MCF 10A (cell line): ENCODE measurements around the gene PARP12. TPM values are rescaled to one million over a fixed set of nuclear protein-coding genes. Genes with fewer than 3 reads are reported as not detected.

Experiments
- BruUV-seq: library from RNA; stranded (reverse); fragments of 400-500 nt; replicated peaks from 2 replicates; lab custom pipeline; 2021; lab: Mats Ljungman, UMichigan
- CTCF ChIA-PET: fragments of 300-600 bp; sonication (Branson Sonifier 250); formaldehyde crosslinking; extraction: SDS; loops from one replicate; lab custom pipeline; 2021; ENCODE audit warnings: antibody characterized with exemption, inconsistent platforms; lab: Yijun Ruan, JAX
- POLR2A ChIA-PET: fragments of 300-600, 350-650 bp; sonication (Branson Sonifier 250); formaldehyde crosslinking; extraction: SDS; loops from one replicate; lab custom pipeline; 2020; ENCODE audit warnings: antibody characterized with exemption, inconsistent platforms; lab: Yijun Ruan, JAX
- DNase-seq: peaks from one replicate; pipeline ENCODE4 v3.0.0-alpha.2; 2018; ENCODE audit not compliant: unreplicated experiment
- H3K27ac Mint-ChIP-seq: one replicate; pipeline ENCODE4 v1.8.0; 2022; ENCODE audit warnings: mild to moderate bottlenecking, low read depth, mixed read lengths; ENCODE audit not compliant: unreplicated experiment
- H3K27me3 Mint-ChIP-seq: one replicate; pipeline ENCODE4 v1.8.0; 2022; ENCODE audit warnings: mixed read lengths; ENCODE audit not compliant: insufficient read depth, unreplicated experiment
- H3K36me3 Mint-ChIP-seq: one replicate; pipeline ENCODE4 v1.8.0; 2022; ENCODE audit warnings: mild to moderate bottlenecking, moderate library complexity, mixed read lengths; ENCODE audit not compliant: insufficient read depth, unreplicated experiment
- H3K4me1 Mint-ChIP-seq: one replicate; pipeline ENCODE4 v1.8.0; 2022; ENCODE audit warnings: mixed read lengths; ENCODE audit not compliant: insufficient read depth, unreplicated experiment
- H3K4me3 Mint-ChIP-seq: one replicate; pipeline ENCODE4 v1.8.0; 2022; ENCODE audit warnings: mild to moderate bottlenecking, moderate library complexity, mixed read lengths; ENCODE audit not compliant: unreplicated experiment
- H3K9me3 Mint-ChIP-seq: one replicate; pipeline ENCODE4 v1.8.0; 2022; ENCODE audit warnings: mixed read lengths; ENCODE audit not compliant: unreplicated experiment
- intact Hi-C: fragments of 100-400 bp; cut with micrococcal nuclease; formaldehyde crosslinking; loops from 2 replicates; pipeline ENCODE4 v1.14.1; 2022
- total RNA-seq: library from RNA; stranded (reverse); gene quantifications from 2 replicates; pipeline ENCODE4 v1.2.3, GENCODE V29; 2022
- TF ChIP-seq, protein P1 (sequence below): fragments of 200-600 bp; IDR thresholded peaks from one replicate; pipeline ENCODE4 v1.8.0; 2022; ENCODE audit warnings: antibody characterized with exemption, mild to moderate bottlenecking; ENCODE audit not compliant: unreplicated experiment

The PARP12 gene
- total RNA-seq, 1 experiment from 2014 or later, result 35.0 TPM

- ChIA-PET CTCF (interaction anchor here (0.6 kb wide), 2 partner anchors 12 to 19 kb away, joined by 3 read pairs; no protein-coding TSS in a partner anchor), POLR2A (interaction anchor here (0.9 kb wide), 1 partner anchor 22 kb away, joined by 4 read pairs; no protein-coding TSS in a partner anchor)
- intact Hi-C loops, result no loop called here
- Mint-ChIP-seq H3K9me3 (no peaks in the 10 kb centered on the region), H3K27me3 (no peaks in the 10 kb centered on the region), H3K36me3 (peaks cover 6% of the 10 kb centered on the region), H3K27ac (no peak overlapping the region), H3K4me3 (no peak overlapping the region), H3K4me1 (peaks cover 6% of the 10 kb centered on the region)
- TF ChIP-seq, protein P1, sequence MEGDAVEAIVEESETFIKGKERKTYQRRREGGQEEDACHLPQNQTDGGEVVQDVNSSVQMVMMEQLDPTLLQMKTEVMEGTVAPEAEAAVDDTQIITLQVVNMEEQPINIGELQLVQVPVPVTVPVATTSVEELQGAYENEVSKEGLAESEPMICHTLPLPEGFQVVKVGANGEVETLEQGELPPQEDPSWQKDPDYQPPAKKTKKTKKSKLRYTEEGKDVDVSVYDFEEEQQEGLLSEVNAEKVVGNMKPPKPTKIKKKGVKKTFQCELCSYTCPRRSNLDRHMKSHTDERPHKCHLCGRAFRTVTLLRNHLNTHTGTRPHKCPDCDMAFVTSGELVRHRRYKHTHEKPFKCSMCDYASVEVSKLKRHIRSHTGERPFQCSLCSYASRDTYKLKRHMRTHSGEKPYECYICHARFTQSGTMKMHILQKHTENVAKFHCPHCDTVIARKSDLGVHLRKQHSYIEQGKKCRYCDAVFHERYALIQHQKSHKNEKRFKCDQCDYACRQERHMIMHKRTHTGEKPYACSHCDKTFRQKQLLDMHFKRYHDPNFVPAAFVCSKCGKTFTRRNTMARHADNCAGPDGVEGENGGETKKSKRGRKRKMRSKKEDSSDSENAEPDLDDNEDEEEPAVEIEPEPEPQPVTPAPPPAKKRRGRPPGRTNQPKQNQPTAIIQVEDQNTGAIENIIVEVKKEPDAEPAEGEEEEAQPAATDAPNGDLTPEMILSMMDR, result no peak
- no peak for DNase-seq
- no TSS peak for BruUV-seq
These were observed 22.7 kb upstream of the PARP12 start for GRCh38 chr7:140085447-140085846.

- ChIA-PET POLR2A (interaction anchor here (0.9 kb wide), 1 partner anchor 21 kb away, joined by 4 read pairs; no protein-coding TSS in a partner anchor), CTCF (interaction anchor here (0.6 kb wide), 1 partner anchor 19 kb away, joined by 3 read pairs; no protein-coding TSS in a partner anchor)
- DNase-seq, result no peak
- TF ChIP-seq, protein P1, result no peak
- intact Hi-C loops, result no loop called here
- Mint-ChIP-seq H3K4me1 (peaks cover 6% of the 10 kb centered on the region), H3K36me3 (peaks cover 2% of the 10 kb centered on the region), H3K9me3 (no peaks in the 10 kb centered on the region), H3K27me3 (no peaks in the 10 kb centered on the region), H3K27ac (no peak overlapping the region), H3K4me3 (no peak overlapping the region)
- no TSS peak for BruUV-seq
These were observed 22.2 kb upstream of the PARP12 start for GRCh38 chr7:140084972-140085371.

DNA sequence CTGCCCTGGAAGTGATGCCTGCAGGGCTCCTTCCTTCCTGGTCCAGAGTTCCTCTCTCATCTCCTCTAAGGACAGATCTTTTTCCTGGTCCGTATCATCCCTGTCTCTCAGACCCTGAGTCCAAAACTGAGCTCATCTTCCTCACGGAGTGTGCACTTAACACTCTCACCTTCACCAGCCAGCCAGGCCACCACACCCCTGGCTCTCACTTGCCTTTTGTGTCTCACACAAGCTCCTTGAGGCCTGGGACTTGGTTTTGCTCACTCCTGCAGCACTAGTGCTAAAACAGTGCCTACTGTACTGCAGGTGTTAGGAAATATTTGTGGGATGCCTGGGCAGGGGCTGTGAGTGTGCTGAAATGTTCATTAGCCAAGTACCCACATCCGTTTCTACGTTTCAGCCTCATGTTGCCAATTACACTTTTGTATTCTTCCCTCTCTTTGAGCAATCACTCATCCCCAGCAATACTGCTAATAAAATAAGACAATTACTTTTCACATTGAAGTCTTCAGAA, 21.4 kb upstream of the PARP12 start:
- intact Hi-C loops, result no loop called here
- no peaks in the 10 kb centered on the region for H3K36me3 Mint-ChIP-seq
- BruUV-seq, result no TSS peak
- DNase-seq, result no peak
- TF ChIP-seq, protein P1, result no peak
- POLR2A ChIA-PET, result interaction anchor here (1.2 kb wide), 1 partner anchor 21 kb away, joined by 3 read pairs; the partner anchor contains the start of gene PARP12
- H3K9me3 Mint-ChIP-seq, result no peaks in the 10 kb centered on the region
- H3K27me3 Mint-ChIP-seq, result no peaks in the 10 kb centered on the region
- H3K4me1 Mint-ChIP-seq, result peaks cover 6% of the 10 kb centered on the region
- H3K27ac Mint-ChIP-seq, result no peak overlapping the region
- no peak overlapping the region for H3K4me3 Mint-ChIP-seq
- CTCF ChIA-PET, result no interaction called here

DNA sequence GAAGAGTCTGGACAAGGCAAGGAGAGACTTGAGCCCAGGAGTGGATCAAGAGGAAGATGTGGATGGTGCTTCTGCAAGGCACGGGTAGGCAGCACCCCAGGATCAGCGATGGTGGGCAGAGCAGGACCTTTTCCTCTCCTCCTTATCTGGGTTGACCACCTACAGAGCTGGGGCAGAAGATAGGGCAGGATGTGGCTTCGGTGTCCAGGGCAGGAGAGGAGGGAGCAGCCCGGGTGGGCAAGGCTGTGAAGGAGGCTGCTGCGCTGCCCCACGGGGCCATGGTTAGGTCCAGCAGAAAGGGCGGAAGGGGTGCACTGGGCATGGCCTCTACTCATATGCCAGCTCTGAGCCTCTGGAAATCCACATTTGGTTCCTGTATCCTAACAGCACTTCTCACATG, 20.0 kb upstream of the PARP12 start:
- Mint-ChIP-seq H3K4me3 (no peak overlapping the region), H3K4me1 (peaks cover 6% of the 10 kb centered on the region), H3K36me3 (no peaks in the 10 kb centered on the region), H3K27me3 (no peaks in the 10 kb centered on the region), H3K27ac (no peak overlapping the region), H3K9me3 (no peaks in the 10 kb centered on the region)
- intact Hi-C loops, result no loop called here
- BruUV-seq, result no TSS peak
- CTCF ChIA-PET, result no interaction called here
- TF ChIP-seq, protein P1, result no peak
- DNase-seq, result no peak
- POLR2A ChIA-PET, result no interaction called here
